Esophagus muscularis mucosa (tissue), 4 donors: ENCODE results near the gene KIF16B. TPM values are rescaled to one million over a fixed set of nuclear protein-coding genes. Genes with fewer than 3 reads are reported as not detected.
"Not testable (repeated sequence)": the region's sequence is repeated elsewhere in the genome, so short reads cannot be mapped to it uniquely, and the experiment has no call there.

Source experiments
- DNase-seq: peaks from one replicate; pipeline ENCODE4 v3.0.0-alpha.2; 2017; ENCODE audit errors: extremely low spot score
- H3K27ac ChIP-seq, 4 donors: fragments of 200-600 bp; sonication (generic); replicated peaks in 1 of 4; 1 replicate in 3 of 4; 2 replicates in 1 of 4; pipeline ENCODE4 v1.5.1; 2016 to 2019; ENCODE audit warnings: mild to moderate bottlenecking in 1 of 4
- H3K27me3 ChIP-seq, 4 donors: fragments of 200-600 bp; sonication (generic); one replicate each; pipeline versions ENCODE4 v1.5.1 to v1.6.0; 2016 to 2019
- H3K36me3 ChIP-seq, 4 donors: fragments of 200-600 bp; sonication (generic); one replicate each; pipeline ENCODE4 v1.5.1; 2016 to 2019
- H3K4me1 ChIP-seq, 4 donors: fragments of 200-600 bp; sonication (generic); one replicate each; pipeline ENCODE4 v1.5.1; 2016 to 2019
- H3K4me3 ChIP-seq, 4 donors: fragments of 200-600 bp; sonication (generic); 1 replicate in 2 of 4; 2 replicates in 2 of 4; pipeline ENCODE4 v1.5.1; 2016 to 2019; ENCODE audit warnings: mild to moderate bottlenecking in 4 of 4, moderate library complexity in 1 of 4
- H3K9me3 ChIP-seq, 4 donors: fragments of 200-600 bp; sonication (generic); 1 replicate in 3 of 4; 2 replicates in 1 of 4; pipeline ENCODE4 v1.5.1; 2016 to 2019
- EP300 ChIP-seq: sonication (generic); formaldehyde crosslinking; IDR thresholded peaks from one replicate; pipeline ENCODE4 v1.6.1; 2017; ENCODE audit warnings: antibody characterized with exemption
- POLR2A ChIP-seq: fragments of 450-650 bp; IDR thresholded peaks from one replicate; pipeline ENCODE4 v1.6.1; 2017; ENCODE audit warnings: antibody characterized with exemption, moderate library complexity, mild to moderate bottlenecking, low read depth
- POLR2AphosphoS5 ChIP-seq, 2 donors: sonication (generic); formaldehyde crosslinking; IDR thresholded peaks; one replicate each; pipeline ENCODE4 v1.6.1; 2017; ENCODE audit warnings: antibody characterized with exemption in 2 of 2
- WGBS: methylation state at CpG from one replicate; pipeline ENCODE4 v1.1.5; 2018; 5-methylcytosine and 5-hydroxymethylcytosine counted together
- intact Hi-C: fragments of 100-400 bp; cut with DNase I; formaldehyde crosslinking; loops from one replicate; pipeline ENCODE4 v1.15.1; 2023
- total RNA-seq, 4 donors: library from RNA; depleted of rRNA; stranded (reverse); fragments of >200 nt; gene quantifications; one replicate each; pipeline versions ENCODE4 v1.1.0 to v1.2.1, GENCODE V29; 2016
- TF ChIP-seq, protein P1 (sequence below), 3 experiments: fragments of 200-600 bp in 2 of 3; fragments of 450-650 bp in 1 of 3; sonication (generic) in 2 of 3; IDR thresholded peaks; one replicate each; pipeline ENCODE4 v1.5.1; 2017 to 2019; ENCODE audit warnings: antibody characterized with exemption in 3 of 3, mild to moderate bottlenecking in 2 of 3, moderate library complexity in 1 of 3

Gene KIF16B
- total RNA-seq, 4 donors from 2014 or later = 15.4 to 21.1 (median 19.3) TPM

DNA sequence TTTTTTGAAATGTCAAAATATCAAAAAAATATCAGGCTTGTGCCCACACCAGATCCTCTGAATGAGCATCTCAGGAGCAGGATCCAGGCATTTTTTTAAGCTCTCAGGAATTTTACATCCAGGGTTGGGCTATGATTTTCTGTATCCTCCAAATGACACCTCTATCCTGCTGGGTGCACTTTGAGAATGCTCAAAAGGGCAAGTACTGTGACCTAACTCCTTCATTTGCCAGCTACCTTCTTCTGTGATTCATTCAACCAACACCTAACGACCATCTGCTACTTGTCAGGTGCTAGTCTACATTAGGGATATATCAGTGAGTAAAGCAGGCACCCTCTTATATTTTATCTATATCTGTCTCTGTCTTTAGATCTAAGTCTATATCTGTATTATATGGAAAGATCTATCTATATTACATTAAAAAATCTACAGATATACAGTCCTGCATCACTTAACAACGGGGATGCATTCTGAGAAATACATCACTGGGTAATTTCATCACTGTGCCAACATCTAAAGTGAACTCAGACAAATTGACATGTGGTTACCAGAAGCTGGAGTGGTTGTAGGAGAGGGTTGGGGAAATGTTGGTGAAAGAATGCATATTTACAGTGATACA, 131.6 kb downstream of the KIF16B start:
- WGBS = 90% methylated on average over 2 of the region's 2 CpGs
- DNase-seq = peak; percentile 39
- intact Hi-C loops = no loop called here
- Histone ChIP-seq H3K4me3 (no peak overlapping the region), H3K4me1 (peaks cover 9 to 22% (median 17%) of the 10 kb centered on the region in 4 donors), H3K27me3 (no peaks in the 10 kb centered on the region), H3K36me3 (no peaks in the 10 kb centered on the region), H3K27ac (no peak overlapping the region), H3K9me3 (no peaks in the 10 kb centered on the region)
- TF ChIP-seq EP300 (no peak), POLR2A (no peak), POLR2AphosphoS5 (IDR thresholded peaks at IDR 0.05) (no peak)
- TF ChIP-seq, protein P1, sequence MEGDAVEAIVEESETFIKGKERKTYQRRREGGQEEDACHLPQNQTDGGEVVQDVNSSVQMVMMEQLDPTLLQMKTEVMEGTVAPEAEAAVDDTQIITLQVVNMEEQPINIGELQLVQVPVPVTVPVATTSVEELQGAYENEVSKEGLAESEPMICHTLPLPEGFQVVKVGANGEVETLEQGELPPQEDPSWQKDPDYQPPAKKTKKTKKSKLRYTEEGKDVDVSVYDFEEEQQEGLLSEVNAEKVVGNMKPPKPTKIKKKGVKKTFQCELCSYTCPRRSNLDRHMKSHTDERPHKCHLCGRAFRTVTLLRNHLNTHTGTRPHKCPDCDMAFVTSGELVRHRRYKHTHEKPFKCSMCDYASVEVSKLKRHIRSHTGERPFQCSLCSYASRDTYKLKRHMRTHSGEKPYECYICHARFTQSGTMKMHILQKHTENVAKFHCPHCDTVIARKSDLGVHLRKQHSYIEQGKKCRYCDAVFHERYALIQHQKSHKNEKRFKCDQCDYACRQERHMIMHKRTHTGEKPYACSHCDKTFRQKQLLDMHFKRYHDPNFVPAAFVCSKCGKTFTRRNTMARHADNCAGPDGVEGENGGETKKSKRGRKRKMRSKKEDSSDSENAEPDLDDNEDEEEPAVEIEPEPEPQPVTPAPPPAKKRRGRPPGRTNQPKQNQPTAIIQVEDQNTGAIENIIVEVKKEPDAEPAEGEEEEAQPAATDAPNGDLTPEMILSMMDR (IDR thresholded peaks at IDR 0.05) = no peak

DNA sequence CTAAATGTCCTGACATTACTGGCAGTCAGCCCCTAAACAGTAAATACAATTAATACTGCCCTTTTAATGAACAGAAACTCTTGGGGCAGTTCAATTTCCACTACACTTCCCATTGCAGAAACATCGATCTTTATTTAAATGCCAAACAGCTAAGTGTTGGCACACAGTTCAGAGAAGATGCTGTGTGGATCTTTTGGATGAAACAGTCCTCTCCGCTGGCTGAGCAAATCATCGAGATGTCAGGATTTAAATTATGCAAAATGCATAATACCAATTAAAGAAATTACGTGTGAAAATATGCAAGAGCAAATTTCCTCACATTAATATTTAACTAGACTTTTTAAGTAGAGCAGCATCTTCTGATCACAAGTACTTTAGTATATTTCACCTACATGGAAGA, 132.6 kb downstream of the KIF16B start:
- Histone ChIP-seq H3K27ac (no peak overlapping the region), H3K27me3 (no peaks in the 10 kb centered on the region), H3K4me3 (no peak overlapping the region), H3K4me1 (peaks cover 9 to 15% (median 10%) of the 10 kb centered on the region in 4 donors), H3K36me3 (no peaks in the 10 kb centered on the region), H3K9me3 (no peaks in the 10 kb centered on the region)
- WGBS = 93% methylated on average over 4 of the region's 4 CpGs
- intact Hi-C loops = no loop called here
- TF ChIP-seq POLR2AphosphoS5 (IDR thresholded peaks at IDR 0.05) (no peak), EP300 (no peak), POLR2A (no peak)
- peak; percentile 19 for DNase-seq

DNA sequence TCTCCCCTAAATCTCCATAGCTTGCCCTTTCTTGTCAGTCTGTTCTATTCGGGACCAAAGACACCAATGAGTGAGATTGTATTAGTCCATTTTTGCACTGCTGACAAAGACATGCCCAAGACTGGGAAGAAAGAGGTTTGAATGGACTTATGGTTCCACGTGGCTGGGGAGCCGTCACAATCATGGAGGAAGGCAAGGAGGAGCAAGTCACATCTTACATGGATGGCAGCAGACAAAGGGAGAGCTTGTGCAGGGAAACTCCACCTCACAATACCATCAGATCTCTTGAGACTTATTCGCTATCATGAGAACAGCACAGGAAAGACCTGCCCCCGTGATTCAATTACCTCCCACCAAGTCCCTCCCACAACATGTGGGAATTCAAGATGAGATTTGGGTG, 133.7 kb downstream of the KIF16B start:
- H3K9me3 ChIP-seq, H3K4me1 ChIP-seq, H3K27me3 ChIP-seq, H3K36me3 ChIP-seq, intact Hi-C loops, H3K4me3 ChIP-seq, H3K27ac ChIP-seq: not testable (repeated sequence)
- DNase-seq = peak; percentile 77
- WGBS = 97% methylated on average over 5 of the region's 5 CpGs

DNA sequence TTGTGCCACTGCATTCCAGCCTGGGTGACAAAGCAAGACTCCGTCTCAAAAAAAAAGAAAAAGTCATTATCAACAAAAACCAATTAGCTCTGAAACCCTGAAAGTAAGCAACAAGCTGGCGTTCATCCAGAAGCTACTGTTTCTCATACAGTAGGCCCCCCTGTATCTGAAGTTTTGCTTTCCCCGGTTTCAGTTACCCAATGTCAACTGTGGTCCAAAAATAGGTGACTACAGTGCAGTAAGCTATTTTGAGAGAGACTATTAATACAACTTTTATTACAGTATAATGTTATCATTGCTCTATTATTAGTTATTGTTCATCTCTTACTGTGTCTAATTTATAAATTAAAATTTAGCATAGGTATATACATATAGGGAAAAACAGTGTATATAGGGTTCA, 135.1 kb downstream of the KIF16B start:
- WGBS = 87% methylated on average over 3 of the region's 3 CpGs
- H3K9me3 ChIP-seq = no peaks in the 10 kb centered on the region
- intact Hi-C loops = no loop called here
- no peaks in the 10 kb centered on the region for H3K36me3 ChIP-seq
- no peaks in the 10 kb centered on the region for H3K27me3 ChIP-seq
- TF ChIP-seq, protein P1 (IDR thresholded peaks at IDR 0.05) = no peak
- TF ChIP-seq POLR2AphosphoS5 (IDR thresholded peaks at IDR 0.05) (no peak), POLR2A (no peak), EP300 (no peak)
- DNase-seq = no peak
- no peak overlapping the region for H3K27ac ChIP-seq
- H3K4me1 ChIP-seq = peaks cover 0 to 9% (median 0%) of the 10 kb centered on the region in 4 donors
- no peak overlapping the region for H3K4me3 ChIP-seq

DNA sequence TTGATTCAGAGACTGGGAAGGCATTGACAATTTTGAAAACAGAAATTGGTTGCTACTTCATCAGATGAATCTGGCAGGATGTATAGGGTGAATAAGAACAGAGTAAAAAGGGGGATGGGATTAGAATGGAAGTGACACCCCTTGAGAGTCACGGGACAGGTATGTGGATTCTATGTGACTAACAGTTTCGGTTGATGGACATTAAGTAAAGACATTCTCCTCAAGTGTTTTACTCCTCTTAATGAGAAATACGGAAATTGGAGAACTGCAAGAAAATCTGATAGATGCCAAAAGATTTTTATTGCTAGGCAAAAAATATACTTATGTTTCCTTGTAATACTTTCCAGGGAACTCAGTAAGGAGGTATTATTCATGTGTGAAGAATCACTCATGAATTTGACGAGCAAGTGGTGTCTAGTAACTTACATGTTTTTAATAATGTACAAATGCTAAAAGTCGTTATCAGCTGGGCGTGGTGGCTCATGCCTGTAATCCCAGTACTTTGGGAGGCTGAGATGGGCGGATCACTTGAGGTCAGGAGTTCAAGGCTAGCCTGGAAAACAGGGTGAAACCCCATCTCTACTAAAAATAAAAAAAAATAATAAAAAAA, 135.8 kb downstream of the KIF16B start:
- Histone ChIP-seq H3K27ac (no peak overlapping the region), H3K27me3 (no peaks in the 10 kb centered on the region), H3K4me3 (no peak overlapping the region), H3K36me3 (no peaks in the 10 kb centered on the region), H3K4me1 (peaks cover 0 to 9% (median 0%) of the 10 kb centered on the region in 4 donors), H3K9me3 (no peaks in the 10 kb centered on the region)
- intact Hi-C loops = no loop called here
- TF ChIP-seq POLR2A = no peak
- TF ChIP-seq, protein P1 (IDR thresholded peaks at IDR 0.05) = no peak
- no peak for TF ChIP-seq EP300
- no peak for TF ChIP-seq POLR2AphosphoS5 (IDR thresholded peaks at IDR 0.05)
- 95% methylated on average over 7 of the region's 7 CpGs for WGBS
- peak; percentile 10 for DNase-seq
